ENCODE results near the gene UTP15.

The UTP15 gene

GRCh38 chr5:73591698-73592501 is 26.4 kb downstream of the UTP15 start:
- H3K4me3 ChIP-seq (ENCODE audit: control insufficient read depth, low read depth, low read length) = no peak overlapping the region
- no peak for TF ChIP-seq CTCF (conservative IDR thresholded peaks at IDR 0.05; ENCODE audit: control insufficient read depth, insufficient read depth, low read depth, low read length)
- DNase-seq (ENCODE audit: low read depth) = peak; percentile 81

- no peak overlapping the region for H3K4me3 ChIP-seq (ENCODE audit: control insufficient read depth, low read depth, low read length)
- no peak for TF ChIP-seq CTCF (conservative IDR thresholded peaks at IDR 0.05; ENCODE audit: control insufficient read depth, insufficient read depth, low read depth, low read length)
- peak; percentile 57 for DNase-seq (ENCODE audit: low read depth)
These were observed 27.0 kb downstream of the UTP15 start for GRCh38 chr5:73592551-73592950.

GRCh38 chr5:73596705-73597328 is 31.3 kb downstream of the UTP15 start:
- DNase-seq (ENCODE audit: low read depth) = peak; percentile 56
- no peak overlapping the region for H3K4me3 ChIP-seq (ENCODE audit: control insufficient read depth, low read depth, low read length)
- peak; percentile 65 for TF ChIP-seq CTCF (conservative IDR thresholded peaks at IDR 0.05; ENCODE audit: control insufficient read depth, insufficient read depth, low read depth, low read length)

- no peak overlapping the region for H3K4me3 ChIP-seq (ENCODE audit: control insufficient read depth, low read depth, low read length)
- DNase-seq (ENCODE audit: low read depth) = no peak
- TF ChIP-seq CTCF (conservative IDR thresholded peaks at IDR 0.05; ENCODE audit: control insufficient read depth, insufficient read depth, low read depth, low read length) = no peak
These were observed 33.8 kb downstream of the UTP15 start for GRCh38 chr5:73599380-73599779.

GRCh38 chr5:73603998-73604397 is 38.5 kb downstream of the UTP15 start:
- TF ChIP-seq CTCF (conservative IDR thresholded peaks at IDR 0.05; ENCODE audit: control insufficient read depth, insufficient read depth, low read depth, low read length) = no peak
- no peak for DNase-seq (ENCODE audit: low read depth)
- no peak overlapping the region for H3K4me3 ChIP-seq (ENCODE audit: control insufficient read depth, low read depth, low read length)

GRCh38 chr5:73605223-73606087 is 39.9 kb downstream of the UTP15 start:
- no peak for TF ChIP-seq CTCF (conservative IDR thresholded peaks at IDR 0.05; ENCODE audit: control insufficient read depth, insufficient read depth, low read depth, low read length)
- DNase-seq (ENCODE audit: low read depth) = no peak
- H3K4me3 ChIP-seq (ENCODE audit: control insufficient read depth, low read depth, low read length) = no peak overlapping the region

All from fibroblast of mammary gland (primary cell).